Stomach (tissue), 4 donors: ENCODE results near the gene SH3RF3.

Experiments
- CTCF ChIP-seq, 7 experiments: fragments of 450-650 bp in 4 of 7; fragments of 200-600 bp in 3 of 7; sonication (generic) in 3 of 7; IDR thresholded peaks; one replicate each; pipeline ENCODE4 v1.5.1; 2016 to 2019; ENCODE audit warnings: antibody characterized with exemption in 7 of 7, control low read depth in 2 of 7, mild to moderate bottlenecking in 1 of 7
- POLR2A ChIP-seq, 4 donors: fragments of 450-650 bp; IDR thresholded peaks; one replicate each; pipeline ENCODE4 v1.6.1; 2016; ENCODE audit warnings: antibody characterized with exemption in 4 of 4, control low read depth in 2 of 4, mild to moderate bottlenecking in 1 of 4, moderate library complexity in 1 of 4

GRCh38 chr2:109292386-109292785 is 163.4 kb downstream of the SH3RF3 start:
- TF ChIP-seq CTCF (IDR thresholded peaks at IDR 0.05): no peak
- no peak for TF ChIP-seq POLR2A (IDR thresholded peaks at IDR 0.05)
